GM12891 (cell line): ENCODE measurements around the gene PCSK4.

Experiments used
- POLR2A ChIP-seq: IDR thresholded peaks from 2 replicates; pipeline ENCODE4 v1.6.1; 2011; ENCODE audit warnings: low read depth, low read length, control low read depth
- POLR2AphosphoS5 ChIP-seq: IDR thresholded peaks from 2 replicates; pipeline ENCODE4 v1.6.1; 2011; ENCODE audit warnings: low read depth, low read length, control low read depth
- POU2F2 ChIP-seq: IDR thresholded peaks from 2 replicates; pipeline ENCODE4 v1.6.1; 2011; ENCODE audit warnings: low read depth, mild to moderate bottlenecking, control low read depth, low read length, moderate library complexity
- TAF1 ChIP-seq: IDR thresholded peaks from 2 replicates; pipeline ENCODE4 v1.6.1; 2011; ENCODE audit warnings: low read depth, low read length, control low read depth

DNA sequence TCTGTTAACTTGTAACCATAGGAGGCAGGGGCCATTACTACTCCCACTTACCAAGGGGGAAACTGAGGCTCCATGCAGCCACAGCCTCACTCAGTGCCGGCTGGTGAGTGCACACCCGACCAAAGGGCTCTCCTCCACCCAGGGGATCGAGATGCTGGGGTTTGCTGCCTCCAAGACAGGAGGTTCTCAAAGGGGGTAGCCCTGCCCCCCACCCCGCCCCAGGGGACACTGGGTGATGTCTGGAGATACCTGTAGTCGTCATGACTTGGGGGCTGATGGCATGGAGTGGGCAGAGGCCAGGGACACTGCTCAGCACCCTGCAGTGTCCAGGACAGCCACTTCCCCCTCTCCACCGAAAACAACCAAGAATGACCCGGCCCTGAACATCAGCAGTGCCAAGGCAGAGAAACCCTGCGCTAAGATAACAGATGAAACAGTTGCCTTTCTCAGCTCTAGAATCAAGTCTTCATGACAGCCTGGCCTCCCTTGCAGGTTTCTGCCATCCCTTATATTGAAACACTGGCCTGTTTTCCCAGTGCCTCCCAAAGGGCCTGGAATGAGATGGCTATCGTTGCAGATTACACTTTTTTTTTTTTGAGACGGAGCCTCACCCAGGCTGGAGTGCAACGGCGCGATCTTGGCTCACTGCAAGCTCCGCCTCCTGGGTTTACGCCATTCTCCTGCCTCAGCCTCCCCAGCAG is 4.1 kb upstream of the PCSK4 start:
- no peak for TF ChIP-seq POLR2A
- no peak for TF ChIP-seq POLR2AphosphoS5
- TF ChIP-seq POU2F2, result no peak
- TF ChIP-seq TAF1, result no peak
